Activated T-helper 1 cell treated with anti-CD3 and anti-CD28 coated beads, Interleukin-12 subunit alpha, Interleukin-12 subunit beta, Interleukin-2, Interleukin-4 antibody, amounts not matched to agents 30 ng/mL and 10 ng/mL and 1 ng/mL, durations not matched to agents 14 hours and 24 hours and 36 hours (primary cell): ENCODE results near the gene SEMA4A. TPM values are rescaled to one million over a fixed set of nuclear protein-coding genes. Genes with fewer than 3 reads are reported as not detected.
"Not testable (repeated sequence)": the region's sequence is repeated elsewhere in the genome, so short reads cannot be mapped to it uniquely, and the experiment has no call there.

Source experiments
- DNase-seq: peaks from one replicate; pipeline ENCODE4 v3.0.0; 2021; ENCODE audit warnings: low spot score
- H3K27ac Mint-ChIP-seq: one replicate; pipeline ENCODE4 v1.8.0; 2021; ENCODE audit warnings: mild to moderate bottlenecking, mixed read lengths
- H3K27me3 Mint-ChIP-seq: one replicate; pipeline ENCODE4 v1.8.0; 2022; ENCODE audit warnings: mild to moderate bottlenecking, moderate library complexity, mixed read lengths; ENCODE audit not compliant: insufficient read depth
- H3K36me3 Mint-ChIP-seq: one replicate; pipeline ENCODE4 v1.8.0; 2021; ENCODE audit warnings: low read depth, mixed read lengths
- H3K4me1 Mint-ChIP-seq: one replicate; pipeline ENCODE4 v1.8.0; 2021; ENCODE audit warnings: low read depth, mixed read lengths
- H3K4me3 Mint-ChIP-seq: one replicate; pipeline ENCODE4 v1.8.0; 2021; ENCODE audit warnings: mild to moderate bottlenecking, moderate library complexity, mixed read lengths
- H3K9me3 Mint-ChIP-seq: one replicate; pipeline ENCODE4 v1.8.0; 2021; ENCODE audit warnings: mixed read lengths
- intact Hi-C: fragments of 100-400 bp; cut with micrococcal nuclease; formaldehyde crosslinking; loops from one replicate; pipeline ENCODE4 v1.15.1; 2024
- total RNA-seq: library from RNA; stranded (reverse); gene quantifications from 2 replicates; pipeline ENCODE4 v1.2.3, GENCODE V29; 2022

SEMA4A gene
- total RNA-seq, 1 donor from 2014 or later = 9.0 TPM

DNA sequence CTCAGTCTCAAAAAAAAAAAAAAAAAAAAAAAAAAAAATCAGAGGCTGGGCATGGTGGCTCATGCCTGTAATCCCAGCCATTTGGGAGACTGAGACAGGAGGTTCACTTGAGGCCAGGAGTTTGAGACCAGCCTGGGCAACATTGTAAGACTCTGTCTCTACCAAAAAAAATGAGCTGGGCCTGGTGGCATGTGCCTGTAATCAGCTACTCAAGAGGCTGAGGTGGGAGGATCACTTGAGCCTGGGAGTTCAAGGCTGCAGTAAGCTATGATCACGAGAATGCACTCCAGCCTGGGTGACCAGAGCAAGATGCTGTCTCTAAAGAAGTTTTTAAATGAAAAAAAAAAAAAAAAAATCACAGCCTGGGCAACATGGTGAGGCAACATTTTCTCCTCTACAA lies 10.3 kb downstream of the SEMA4A start:
- H3K9me3 Mint-ChIP-seq = peaks cover 8% of the 10 kb centered on the region
- H3K27ac Mint-ChIP-seq = no peak overlapping the region
- intact Hi-C loops = no loop called here
- peaks cover 3% of the 10 kb centered on the region for H3K27me3 Mint-ChIP-seq
- DNase-seq = no peak
- peaks cover 11% of the 10 kb centered on the region for H3K36me3 Mint-ChIP-seq
- H3K4me1 Mint-ChIP-seq = peaks cover 36% of the 10 kb centered on the region
- H3K4me3 Mint-ChIP-seq = no peak overlapping the region

DNA sequence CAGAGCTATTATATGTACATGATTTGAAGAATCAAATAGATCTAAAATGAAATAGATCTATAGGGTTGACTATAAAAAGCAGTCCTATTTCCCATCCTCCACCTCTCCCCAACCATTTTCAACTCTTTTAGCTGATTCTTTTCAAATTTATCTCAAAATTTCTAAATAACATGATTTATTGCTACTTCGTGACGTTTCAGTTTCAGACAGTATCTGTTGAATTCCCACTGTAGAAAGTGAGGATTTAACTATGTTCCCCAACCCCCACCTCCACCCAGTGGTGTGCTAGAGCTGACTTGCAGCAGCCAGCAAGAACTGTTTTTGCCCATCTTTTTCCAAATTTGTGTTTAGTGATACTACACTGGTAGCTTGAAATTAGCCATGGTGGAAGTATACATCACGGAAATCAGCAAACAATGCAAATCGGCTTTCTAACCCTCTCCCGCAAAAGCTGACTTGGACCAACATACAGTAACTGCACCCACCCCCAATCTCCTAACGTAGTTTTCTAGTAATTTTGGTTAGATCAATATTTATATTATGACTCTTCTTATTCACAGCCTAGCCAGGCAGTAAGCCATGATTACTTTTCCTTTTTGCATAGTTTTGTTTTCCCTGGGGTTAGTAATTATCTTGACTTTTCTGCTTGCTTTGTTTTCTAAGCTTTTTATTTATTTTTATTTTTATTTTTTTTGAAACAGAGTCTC lies 10.9 kb downstream of the SEMA4A start:
- intact Hi-C loops = no loop called here
- peaks cover 11% of the 10 kb centered on the region for H3K36me3 Mint-ChIP-seq
- no peak for DNase-seq
- H3K4me1 Mint-ChIP-seq = peaks cover 30% of the 10 kb centered on the region
- peaks cover 8% of the 10 kb centered on the region for H3K9me3 Mint-ChIP-seq
- H3K4me3 Mint-ChIP-seq = no peak overlapping the region
- H3K27me3 Mint-ChIP-seq = peaks cover 3% of the 10 kb centered on the region
- no peak overlapping the region for H3K27ac Mint-ChIP-seq

DNA sequence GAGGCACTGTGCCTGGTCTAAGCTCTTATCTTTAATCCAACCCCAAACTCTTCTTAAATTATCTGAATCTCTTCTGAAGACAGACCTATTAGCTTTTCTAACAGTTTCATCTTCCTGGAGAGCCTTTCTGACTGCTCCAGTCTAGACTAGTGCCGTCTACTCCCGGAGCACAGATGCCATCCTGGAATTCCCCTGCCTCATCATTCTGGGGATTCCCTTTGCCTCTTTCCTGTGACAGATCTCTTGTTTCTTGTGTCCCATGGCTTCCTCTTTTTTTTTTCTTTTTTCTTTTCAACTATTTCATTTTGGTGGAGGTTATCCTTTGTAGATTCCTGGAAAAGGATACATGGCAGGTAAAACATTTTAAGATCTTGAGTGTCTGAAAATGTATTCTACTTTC lies 11.7 kb downstream of the SEMA4A start:
- Mint-ChIP-seq H3K27ac (peak overlapping the region; percentile 7), H3K4me1 (peaks cover 22% of the 10 kb centered on the region), H3K27me3 (peaks cover 1% of the 10 kb centered on the region), H3K36me3 (peaks cover 11% of the 10 kb centered on the region), H3K9me3 (peaks cover 8% of the 10 kb centered on the region), H3K4me3 (no peak overlapping the region)
- intact Hi-C loops = no loop called here
- DNase-seq = no peak

DNA sequence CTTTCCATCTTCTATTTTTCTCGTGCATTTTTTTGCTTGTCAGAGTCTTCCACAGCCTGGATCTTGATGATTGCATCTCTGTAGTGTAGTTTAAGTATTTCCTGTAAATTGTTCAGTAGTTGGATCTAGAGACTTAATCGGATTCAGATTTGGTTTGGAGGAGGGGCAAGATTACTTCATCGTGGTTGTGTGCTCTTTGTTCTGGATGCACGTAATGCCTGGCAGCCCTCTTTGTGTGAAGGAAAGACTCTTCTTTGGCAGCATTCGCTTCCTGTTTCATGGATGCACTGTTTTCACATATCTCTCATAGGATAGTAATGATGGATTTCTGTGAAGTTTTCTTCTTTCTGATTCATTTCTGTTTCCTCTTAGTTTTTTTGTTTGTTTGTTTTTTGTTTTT lies 14.2 kb downstream of the SEMA4A start:
- DNase-seq = no peak
- Mint-ChIP-seq H3K4me3 (no peak overlapping the region), H3K36me3 (peaks cover 8% of the 10 kb centered on the region), H3K9me3 (peaks cover 8% of the 10 kb centered on the region), H3K27me3 (no peaks in the 10 kb centered on the region), H3K27ac (no peak overlapping the region), H3K4me1 (peaks cover 7% of the 10 kb centered on the region)
- intact Hi-C loops = no loop called here

DNA sequence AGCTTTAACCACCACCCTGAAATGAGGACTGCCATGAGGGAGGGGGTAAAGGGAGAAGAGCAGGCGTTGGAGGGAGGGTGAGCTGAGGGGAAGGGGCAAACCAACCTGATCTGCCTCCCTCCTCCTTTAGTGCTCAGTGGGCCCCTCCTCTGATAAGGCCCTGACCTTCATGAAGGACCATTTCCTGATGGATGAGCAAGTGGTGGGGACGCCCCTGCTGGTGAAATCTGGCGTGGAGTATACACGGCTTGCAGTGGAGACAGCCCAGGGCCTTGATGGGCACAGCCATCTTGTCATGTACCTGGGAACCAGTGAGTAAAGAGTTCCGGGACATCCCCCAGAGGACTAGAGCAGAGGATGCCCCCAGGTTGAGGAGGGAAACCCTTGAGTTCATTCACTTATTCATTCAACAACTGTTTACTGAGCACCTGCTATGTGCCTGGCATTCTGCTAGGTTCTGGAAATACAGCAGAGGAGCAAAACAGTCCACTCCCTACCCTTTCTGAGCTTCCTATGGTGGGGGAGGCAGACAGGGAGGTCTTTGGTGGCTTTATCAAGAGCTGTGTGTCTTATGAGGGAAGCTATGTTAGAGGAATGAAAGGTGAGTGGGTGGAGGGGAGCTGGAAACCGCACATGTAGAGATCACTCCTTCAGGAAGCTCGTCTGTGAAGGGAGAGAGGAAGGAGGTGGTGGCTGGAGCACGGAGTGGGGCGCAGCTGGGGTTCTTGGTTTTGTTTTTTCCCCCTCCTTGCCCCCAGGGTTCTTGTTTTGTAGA lies 19.5 kb downstream of the SEMA4A start:
- H3K36me3 Mint-ChIP-seq = peaks cover 2% of the 10 kb centered on the region
- no peaks in the 10 kb centered on the region for H3K9me3 Mint-ChIP-seq
- H3K27me3 Mint-ChIP-seq = no peaks in the 10 kb centered on the region
- H3K4me1 Mint-ChIP-seq = peaks cover 14% of the 10 kb centered on the region
- no peak for DNase-seq
- H3K4me3 Mint-ChIP-seq = no peak overlapping the region
- H3K27ac Mint-ChIP-seq = peak overlapping the region; percentile 45
- intact Hi-C loops = no loop called here

DNA sequence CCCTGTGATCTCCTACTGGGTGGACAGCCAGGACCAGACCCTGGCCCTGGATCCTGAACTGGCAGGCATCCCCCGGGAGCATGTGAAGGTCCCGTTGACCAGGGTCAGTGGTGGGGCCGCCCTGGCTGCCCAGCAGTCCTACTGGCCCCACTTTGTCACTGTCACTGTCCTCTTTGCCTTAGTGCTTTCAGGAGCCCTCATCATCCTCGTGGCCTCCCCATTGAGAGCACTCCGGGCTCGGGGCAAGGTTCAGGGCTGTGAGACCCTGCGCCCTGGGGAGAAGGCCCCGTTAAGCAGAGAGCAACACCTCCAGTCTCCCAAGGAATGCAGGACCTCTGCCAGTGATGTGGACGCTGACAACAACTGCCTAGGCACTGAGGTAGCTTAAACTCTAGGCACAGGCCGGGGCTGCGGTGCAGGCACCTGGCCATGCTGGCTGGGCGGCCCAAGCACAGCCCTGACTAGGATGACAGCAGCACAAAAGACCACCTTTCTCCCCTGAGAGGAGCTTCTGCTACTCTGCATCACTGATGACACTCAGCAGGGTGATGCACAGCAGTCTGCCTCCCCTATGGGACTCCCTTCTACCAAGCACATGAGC lies 23.3 kb downstream of the SEMA4A start:
- H3K9me3 Mint-ChIP-seq = no peaks in the 10 kb centered on the region
- no peak for DNase-seq
- H3K27me3 Mint-ChIP-seq = peaks cover 6% of the 10 kb centered on the region
- H3K4me3 Mint-ChIP-seq = no peak overlapping the region
- peaks cover 22% of the 10 kb centered on the region for H3K4me1 Mint-ChIP-seq
- H3K27ac Mint-ChIP-seq = no peak overlapping the region
- peaks cover 2% of the 10 kb centered on the region for H3K36me3 Mint-ChIP-seq
- intact Hi-C loops = no loop called here

DNA sequence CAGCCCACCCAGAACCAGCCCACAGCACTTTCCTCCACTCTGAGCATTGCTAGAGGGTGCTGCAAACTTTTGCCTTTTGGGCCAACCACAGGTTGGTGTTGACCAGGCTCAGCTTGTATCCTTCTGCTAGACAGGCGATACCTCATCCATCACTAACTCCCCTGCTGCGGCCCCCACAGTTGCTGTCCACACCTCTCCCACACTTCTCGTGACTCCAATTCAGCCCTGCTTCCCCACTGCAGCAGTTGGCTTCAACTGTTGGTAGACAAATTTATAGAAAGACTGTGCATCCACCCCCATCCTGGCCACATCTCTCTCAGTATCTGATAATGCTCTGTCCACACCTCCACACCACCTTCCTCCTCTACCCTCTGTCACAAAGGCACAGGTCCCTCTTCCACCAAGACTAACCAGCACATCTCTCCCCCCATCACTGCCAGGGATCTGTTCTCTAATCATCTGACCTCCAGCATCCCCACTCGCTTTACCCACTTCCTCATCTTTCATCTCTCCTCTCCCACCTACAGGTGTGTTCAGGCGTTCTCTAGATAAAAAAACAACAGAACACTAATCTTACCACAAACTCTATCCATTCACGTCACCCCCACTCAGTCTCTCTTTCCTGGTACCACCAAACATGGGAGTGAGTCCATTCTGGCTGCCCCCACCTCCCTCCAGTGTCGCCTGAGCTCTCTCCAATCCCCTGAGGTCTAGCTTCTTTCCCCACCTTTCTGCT lies 24.7 kb downstream of the SEMA4A start:
- no peak for DNase-seq
- intact Hi-C loops = no loop called here
- Mint-ChIP-seq H3K27ac (peak overlapping the region; percentile 56), H3K36me3 (peaks cover 2% of the 10 kb centered on the region), H3K27me3 (peaks cover 6% of the 10 kb centered on the region), H3K9me3 (no peaks in the 10 kb centered on the region), H3K4me3 (no peak overlapping the region), H3K4me1 (peaks cover 18% of the 10 kb centered on the region)

DNA sequence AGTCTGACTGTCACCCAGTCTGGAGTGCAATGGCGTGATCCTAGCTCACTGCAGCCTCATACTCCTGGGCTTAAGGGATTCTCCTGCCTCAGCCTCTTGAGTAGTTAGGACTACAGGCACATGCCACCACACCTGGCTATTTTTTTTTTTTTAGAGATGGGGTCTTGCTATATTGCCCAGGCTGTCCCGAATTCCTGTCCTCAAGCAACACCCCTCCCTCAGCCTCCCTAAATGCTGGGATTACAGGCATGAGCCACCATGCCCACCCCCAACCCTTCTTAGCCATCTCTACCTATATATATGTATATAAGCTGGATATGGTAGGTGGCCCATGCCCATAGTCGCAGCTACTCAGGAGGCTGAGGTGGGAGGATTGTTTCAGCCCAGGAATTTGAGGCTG lies 27.1 kb downstream of the SEMA4A start:
- Mint-ChIP-seq H3K27ac (no peak overlapping the region), H3K27me3 (peaks cover 6% of the 10 kb centered on the region), H3K4me3 (no peak overlapping the region), H3K9me3 (no peaks in the 10 kb centered on the region), H3K4me1 (peaks cover 9% of the 10 kb centered on the region), H3K36me3 (peaks cover 2% of the 10 kb centered on the region)
- intact Hi-C loops = no loop called here
- DNase-seq = no peak

DNA sequence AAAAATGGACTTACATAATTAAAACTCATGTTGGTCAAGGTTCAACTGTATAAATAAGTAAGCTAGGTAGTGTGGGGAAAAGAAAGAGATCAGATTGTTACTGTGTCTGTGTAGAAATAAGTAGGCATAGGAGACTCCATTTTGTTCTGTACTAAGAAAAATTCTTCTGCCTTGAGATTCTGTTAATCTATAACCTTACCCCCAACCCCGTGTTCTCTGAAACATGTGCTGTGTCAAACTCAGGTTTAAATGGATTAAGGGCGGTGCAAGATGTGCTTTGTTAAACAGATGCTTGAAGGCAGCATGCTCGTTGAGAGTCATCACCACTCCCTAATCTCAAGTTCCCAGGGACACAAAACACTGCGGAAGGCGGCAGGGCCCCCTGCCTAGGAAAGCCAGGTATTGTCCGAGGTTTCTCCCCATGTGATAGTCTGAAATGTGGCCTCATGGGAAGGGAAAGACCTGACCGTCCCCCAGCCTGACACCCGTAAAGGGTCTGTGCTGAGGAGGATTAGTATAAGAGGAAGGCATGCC lies 28.1 kb downstream of the SEMA4A start:
- intact Hi-C loops, H3K4me3 Mint-ChIP-seq: not testable (repeated sequence)

DNA sequence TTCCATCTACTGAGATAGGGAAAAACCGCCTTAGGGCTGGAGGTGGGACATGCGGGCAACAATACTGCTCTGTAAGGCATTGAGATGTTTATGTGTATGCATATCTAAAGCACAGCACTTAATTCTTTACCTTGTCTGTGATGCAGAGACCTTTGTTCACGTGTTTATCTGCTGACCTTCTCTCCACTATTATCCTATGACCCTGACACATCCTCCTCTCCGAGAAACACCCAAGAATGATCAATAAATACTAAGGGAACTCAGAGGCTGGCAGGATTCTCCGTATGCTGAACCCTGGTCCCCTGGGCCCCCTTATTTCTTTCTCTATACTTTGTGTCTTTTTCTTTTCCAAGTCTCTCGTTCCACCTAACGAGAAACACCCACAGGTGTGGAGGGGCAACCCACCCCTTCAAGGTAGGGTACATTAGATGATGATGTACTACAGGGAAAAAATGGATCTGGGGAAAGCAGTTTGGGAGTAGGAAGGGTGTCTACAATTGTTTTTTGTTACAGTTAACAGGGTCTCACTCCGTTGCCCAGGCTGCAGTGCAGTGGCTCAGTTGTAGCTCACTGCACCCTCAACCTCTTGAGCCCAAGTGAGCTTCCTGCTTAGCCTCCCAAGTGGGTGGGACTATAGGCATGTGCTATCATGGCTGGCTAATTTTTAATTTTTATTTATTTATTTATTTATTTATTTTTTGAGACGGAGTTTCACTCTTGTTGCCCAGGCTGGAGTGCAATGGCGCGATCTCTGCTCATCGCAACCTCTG lies 28.8 kb downstream of the SEMA4A start:
- H3K27ac Mint-ChIP-seq, H3K4me3 Mint-ChIP-seq, intact Hi-C loops, H3K9me3 Mint-ChIP-seq, DNase-seq, H3K4me1 Mint-ChIP-seq, H3K36me3 Mint-ChIP-seq, H3K27me3 Mint-ChIP-seq: not testable (repeated sequence)

More for the DNA sequence above, 28.1 kb downstream of the SEMA4A start:
- H3K27ac Mint-ChIP-seq, H3K27me3 Mint-ChIP-seq, H3K4me1 Mint-ChIP-seq, H3K36me3 Mint-ChIP-seq, H3K9me3 Mint-ChIP-seq, DNase-seq: not testable (repeated sequence)

DNA sequence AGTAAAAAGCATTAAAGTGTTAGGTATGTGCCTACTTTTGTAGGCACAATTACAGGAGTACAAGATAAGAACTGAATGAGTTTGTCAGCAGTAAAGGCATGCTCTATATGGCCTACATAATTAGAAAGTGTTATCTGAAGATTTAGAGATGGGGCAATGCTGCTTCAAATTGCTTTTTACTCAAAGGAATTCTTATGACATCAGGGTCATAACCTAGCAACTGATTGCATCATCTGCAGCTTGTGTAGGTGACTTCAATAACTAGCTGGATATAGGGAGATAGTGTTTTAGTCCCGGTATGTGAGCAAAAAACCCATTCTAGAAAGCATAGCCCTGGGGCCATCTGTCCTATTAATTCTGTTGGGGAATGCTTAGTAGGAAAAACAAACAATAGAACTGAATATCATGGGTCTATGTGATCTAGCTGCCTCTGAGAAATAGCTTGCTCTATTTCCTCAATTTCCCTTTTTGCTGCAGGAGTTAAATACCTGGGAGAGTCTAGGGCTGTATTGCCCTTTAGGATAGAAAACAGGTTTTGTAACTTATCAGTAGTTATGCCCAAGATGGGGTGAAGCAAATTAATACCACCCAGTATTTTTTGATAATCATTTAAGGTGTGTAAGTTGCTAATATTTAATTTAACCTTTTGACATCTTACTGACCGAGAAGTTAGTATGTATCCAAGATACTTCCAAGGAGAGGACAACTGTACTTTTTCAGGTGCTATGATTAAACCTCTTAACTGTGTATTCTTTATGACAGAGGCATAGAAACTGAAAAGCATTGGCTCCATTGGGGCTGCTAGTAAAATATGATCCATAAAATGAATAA lies 33.2 kb downstream of the SEMA4A start:
- H3K27me3 Mint-ChIP-seq, H3K27ac Mint-ChIP-seq, DNase-seq, H3K4me3 Mint-ChIP-seq, H3K36me3 Mint-ChIP-seq, intact Hi-C loops, H3K4me1 Mint-ChIP-seq: not testable (repeated sequence)
- peaks cover 12% of the 10 kb centered on the region for H3K9me3 Mint-ChIP-seq
